NCI-H1694 treated with DMSO at 0.1 percent for 48 hours (cell line): ENCODE results near the gene GPR158.

Source experiments
- DNase-seq: peaks from one replicate; lab custom pipeline; 2025; lab: John Stamatoyannopoulos, UW

GPR158 gene

GRCh38 chr10:25504838-25505237, 330.0 kb downstream of the GPR158 start:
- DNase-seq = no peak

DNA sequence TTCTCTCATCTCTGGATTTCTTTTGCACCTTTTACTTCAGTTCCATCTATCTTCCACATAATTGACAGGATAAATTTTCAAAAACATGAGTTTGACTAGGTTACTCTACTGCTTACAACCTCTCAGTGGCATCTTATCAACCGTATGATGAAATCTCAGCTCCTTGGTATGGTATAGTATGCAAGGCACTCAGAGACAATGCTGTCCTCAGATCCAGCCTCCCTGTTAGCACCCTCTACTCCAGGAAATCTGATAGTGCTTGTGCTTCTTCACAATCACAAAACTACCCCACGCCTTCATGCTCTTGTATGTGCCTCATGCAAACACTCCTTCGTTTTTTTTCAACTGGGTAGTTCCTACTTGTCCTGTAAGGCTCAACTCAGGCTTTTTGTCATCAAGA, 330.7 kb downstream of the GPR158 start:
- no peak for DNase-seq

DNA sequence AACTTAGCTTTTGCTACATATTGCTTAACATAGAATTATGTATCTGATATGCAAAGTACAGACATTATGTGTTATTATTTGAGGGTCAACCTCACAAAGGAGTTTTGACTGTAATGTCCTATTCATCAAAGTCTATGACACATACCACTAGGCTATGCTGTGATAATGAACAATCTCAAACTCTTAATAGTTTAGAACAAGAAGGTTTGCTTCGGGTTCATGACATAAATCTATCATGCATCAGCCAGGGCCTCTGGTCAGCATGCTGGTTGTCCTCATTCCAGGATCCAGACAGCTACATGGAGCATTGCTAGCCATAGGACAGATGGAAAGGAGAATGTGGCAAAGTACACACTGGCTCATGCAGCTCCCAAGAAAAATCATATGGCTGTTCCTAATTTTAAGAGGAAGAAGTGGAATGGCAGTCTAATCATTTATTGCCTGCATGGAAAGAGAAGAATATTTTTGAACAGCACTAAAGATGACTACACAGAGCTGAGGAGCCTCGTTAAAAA, 332.1 kb downstream of the GPR158 start:
- DNase-seq = no peak

DNA sequence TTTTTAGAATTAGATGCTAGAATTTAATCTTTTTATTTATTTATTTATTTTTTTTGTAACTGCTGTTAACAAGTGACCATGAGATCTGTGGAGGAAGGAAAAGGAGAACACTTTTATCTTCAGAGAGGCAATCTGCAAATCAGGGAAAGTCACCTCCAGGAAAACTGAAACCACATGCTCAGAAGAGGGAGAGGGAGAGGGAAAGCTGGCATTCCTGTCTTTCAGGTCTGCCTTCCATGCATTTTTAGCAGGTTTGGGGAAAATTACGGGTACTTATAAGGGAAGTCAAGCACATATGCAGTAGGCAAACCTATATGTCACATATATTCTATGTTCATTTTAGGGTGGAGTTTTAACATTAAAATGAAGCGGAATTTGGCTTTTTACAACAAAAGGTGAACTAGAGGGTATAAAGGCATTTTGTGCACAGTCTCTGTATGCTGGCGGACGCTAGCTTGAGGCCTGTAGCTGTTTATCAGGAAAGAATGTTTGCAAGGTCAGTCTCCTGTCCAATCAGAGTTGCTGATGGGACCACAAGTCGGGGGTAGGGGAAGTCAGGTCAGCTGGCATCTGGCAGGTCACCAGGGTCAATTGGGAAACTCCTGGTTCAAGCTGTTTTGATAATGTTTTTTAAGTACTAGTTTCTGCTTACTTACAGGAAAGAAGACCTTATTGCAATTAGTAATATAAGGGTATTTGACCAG, 333.5 kb downstream of the GPR158 start:
- DNase-seq = no peak

- no peak for DNase-seq
Measured at GRCh38 chr10:25509151-25509550, 334.4 kb downstream of the GPR158 start.

DNA sequence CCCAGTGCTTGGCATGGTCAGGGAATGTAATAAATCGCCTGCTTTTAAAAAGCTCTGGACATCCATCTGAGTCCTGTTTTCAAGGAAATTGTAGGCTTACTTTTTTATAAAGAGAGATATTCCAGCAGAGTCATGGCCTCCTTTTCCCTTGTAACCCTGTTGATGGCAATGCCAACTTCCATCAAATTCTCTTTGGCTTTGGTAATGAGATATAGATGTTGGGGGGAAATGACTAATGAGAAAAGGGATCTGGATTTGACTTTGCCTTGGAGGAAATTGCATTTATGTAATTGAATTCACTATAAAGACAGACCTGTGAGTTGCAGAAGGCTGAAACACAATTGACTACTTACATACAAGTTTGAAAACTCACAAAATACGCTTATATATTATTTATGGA, 347.5 kb downstream of the GPR158 start:
- no peak for DNase-seq

DNA sequence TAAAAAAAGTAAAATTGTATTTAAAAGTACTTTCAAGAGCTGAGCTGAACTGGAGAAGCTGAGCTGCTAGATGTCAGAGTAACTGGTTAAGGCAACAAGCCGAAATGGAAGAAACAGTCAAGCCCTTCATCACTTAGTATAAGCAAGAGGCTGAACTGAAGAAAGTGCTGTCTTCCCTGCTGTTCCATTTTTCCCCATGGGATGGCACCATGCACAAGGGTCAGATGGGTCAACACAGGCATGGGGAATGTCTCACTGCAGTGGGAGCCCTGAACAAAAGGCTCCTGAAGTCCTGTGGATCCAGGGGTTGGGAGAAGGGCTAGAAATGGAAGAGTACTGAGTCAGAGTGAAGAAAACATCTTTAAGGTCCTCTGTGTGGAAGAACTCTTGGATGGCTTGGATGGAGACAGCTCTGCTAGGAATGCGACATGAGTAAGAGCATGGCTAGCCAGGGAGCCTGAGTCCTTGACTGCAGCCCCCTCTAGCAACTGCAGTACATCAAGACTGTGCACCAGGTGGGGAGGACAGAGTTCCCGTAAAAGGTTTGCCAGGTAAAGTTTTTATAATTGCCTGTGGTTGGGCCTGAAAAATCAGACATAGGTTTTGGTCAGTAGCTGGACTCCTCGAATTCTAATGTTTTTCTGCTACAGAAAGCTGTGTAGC, 348.3 kb downstream of the GPR158 start:
- no peak for DNase-seq

- no peak for DNase-seq
Measured at GRCh38 chr10:25530306-25530705, 355.5 kb downstream of the GPR158 start.

- DNase-seq = no peak
Measured at GRCh38 chr10:25531457-25532061, 356.8 kb downstream of the GPR158 start.

- DNase-seq = no peak
Measured at GRCh38 chr10:25532213-25532612, 357.4 kb downstream of the GPR158 start.

DNA sequence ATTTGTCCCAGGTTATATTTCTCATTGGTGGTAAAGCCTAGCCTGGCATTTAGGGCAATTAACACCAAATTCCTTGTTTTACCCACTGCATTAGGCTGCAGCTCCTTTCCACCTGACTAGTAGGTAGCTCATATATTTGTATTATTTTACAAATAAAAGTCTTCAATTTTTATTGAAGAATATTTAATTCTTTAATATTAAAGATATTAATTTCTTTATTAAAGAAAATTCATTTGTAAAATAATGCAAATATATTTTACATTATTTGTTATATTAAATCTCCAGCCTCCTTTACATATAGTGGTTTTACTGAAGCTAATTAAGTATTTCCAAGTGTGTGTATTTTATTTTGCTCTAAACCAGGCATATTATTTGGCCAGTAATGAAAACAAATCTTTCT, 361.2 kb downstream of the GPR158 start:
- DNase-seq = no peak

- no peak for DNase-seq
Measured at GRCh38 chr10:25547382-25547781, 372.6 kb downstream of the GPR158 start.

DNA sequence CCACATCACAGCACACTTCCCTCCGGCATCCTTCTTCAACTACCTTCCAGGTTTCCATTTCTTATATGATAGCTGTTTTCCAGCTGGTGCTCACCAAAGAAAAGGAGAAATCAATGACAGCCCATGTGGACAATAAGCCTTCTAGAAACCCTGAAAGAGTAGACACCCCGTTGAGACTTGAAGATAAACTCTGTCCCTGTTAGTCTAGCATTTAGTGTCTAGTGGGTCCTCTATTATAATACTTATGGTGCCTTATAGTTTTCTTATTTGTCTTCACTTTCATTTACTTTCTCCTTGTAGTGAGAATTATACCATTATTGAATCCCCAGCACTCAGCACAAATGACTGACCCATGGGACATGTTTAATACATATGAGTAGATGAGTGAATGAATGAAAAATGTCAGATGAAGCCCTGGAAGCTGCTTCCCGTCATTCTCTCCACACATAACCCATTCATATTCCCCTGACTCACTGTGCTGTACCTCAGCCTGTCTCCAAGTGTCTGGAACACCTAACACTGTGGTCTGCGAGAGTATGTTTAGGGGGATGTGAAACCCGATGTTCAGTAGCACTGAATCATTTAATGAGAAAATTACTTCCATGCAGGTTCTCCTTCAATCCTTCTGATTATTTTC, 377.6 kb downstream of the GPR158 start:
- DNase-seq = no peak

- DNase-seq = no peak
Measured at GRCh38 chr10:25555865-25556264, 381.1 kb downstream of the GPR158 start.

DNA sequence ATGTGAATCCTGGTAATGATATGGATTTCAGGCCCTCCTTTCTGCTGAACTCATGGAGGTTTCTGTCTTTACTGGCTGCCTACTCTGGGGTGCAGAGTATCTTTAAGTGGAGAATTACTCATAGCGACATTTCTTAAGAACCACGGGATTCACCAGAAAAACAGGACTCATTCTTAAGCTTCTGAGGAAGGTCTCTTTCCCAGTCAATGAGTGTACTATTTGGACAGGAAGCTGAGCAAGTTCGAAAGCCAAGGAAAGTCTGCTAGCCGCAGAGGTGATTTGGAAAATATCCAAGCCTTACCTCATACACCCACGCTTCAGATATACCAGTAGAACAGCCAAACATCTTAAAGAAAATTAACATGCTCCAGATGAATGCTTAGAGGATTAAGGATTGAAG, 381.7 kb downstream of the GPR158 start:
- no peak for DNase-seq

DNA sequence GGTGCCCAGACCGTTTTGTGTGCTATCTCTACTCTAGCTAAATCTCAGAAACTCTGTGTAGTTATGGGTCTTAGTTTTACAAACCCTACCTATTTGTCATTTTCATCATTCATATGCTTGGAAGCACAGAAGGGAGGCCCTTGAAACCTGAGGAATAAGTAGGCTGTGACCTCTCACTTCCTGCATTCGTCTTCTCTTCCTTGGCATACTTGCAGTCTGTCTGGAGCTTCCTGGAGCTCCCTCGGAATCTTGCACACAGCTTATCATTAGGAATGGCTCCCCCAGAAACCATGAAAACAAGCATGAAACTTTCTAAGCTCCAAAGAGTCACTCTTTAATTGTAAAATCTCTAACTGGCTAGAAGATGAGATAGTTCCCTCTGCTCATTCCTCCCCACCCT, 382.3 kb downstream of the GPR158 start:
- no peak for DNase-seq

DNA sequence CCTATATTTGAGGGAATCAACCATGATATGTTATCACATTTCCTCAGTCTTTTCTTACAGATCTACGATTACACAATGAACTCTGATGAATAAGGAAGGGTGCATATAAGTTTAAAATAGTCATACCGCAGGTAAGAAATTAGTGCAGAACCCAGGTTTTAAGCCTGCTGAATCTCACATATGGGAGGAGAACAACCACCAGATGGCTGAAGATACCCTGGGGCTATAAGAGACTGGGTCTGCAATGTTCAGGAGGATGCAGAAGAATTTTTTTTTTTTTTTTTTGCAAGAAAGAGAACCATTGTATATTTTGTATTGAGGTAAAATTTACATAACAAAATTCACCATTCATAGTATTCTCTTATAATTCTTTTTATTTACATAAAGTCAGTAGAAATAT, 387.0 kb downstream of the GPR158 start:
- no peak for DNase-seq

- DNase-seq = no peak
Measured at GRCh38 chr10:25562547-25562946, 387.7 kb downstream of the GPR158 start.

- no peak for DNase-seq
Measured at GRCh38 chr10:25564351-25564750, 389.6 kb downstream of the GPR158 start.

DNA sequence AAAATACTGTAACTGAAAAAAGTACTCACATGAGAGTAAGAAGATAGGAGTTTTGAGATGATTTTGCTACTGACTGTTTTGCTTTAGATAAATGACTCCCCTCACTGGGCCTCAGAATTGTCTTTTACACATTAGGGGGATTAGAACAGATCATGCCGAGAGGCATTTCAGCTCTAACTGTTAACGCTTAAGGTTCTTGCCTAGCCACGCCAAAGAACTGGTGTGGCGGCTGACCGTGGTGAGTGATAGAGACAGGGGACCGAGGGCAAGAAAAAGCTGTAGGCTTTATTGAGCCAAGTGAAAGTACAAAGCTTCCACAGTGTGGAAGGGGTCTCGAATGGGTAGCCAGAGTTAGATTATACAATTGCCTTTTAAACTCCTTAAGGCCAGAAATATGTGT, 390.8 kb downstream of the GPR158 start:
- no peak for DNase-seq

- DNase-seq = no peak
Measured at GRCh38 chr10:25573316-25573715, 398.5 kb downstream of the GPR158 start.

GRCh38 chr10:25575343-25575742, 400.5 kb downstream of the GPR158 start:
- DNase-seq = no peak

- DNase-seq = no peak
Measured at GRCh38 chr10:25578061-25578460, 403.3 kb downstream of the GPR158 start.
